ENCODE data around the gene EXOC6B.

DNA sequence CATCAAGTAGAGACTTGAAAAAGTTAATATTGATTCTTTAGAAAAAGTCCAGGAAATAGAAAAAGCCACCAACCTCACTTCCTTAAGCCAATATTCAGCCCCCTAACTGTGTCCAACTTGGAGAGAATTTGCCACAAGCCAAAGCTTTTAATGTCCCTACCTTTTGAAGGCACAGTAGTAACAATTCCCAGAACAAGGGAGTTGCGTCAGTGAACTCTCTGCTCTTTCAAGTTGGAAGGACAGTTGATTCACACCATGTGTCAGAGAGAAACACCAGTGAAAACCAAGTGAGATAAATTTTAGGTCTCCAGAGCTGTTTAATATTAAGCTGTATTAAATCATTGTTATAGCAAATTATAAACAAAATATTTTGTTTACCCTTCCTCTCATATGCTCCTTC lies 66.1 kb downstream of the EXOC6B start:
- TF ChIP-seq EZH2 (IDR thresholded peaks at IDR 0.05; ENCODE audit: insufficient read depth, poor library complexity, severe bottlenecking) (no peak), EZH2phosphoT487 (IDR thresholded peaks at IDR 0.05; ENCODE audit: insufficient read depth, low read depth) (no peak)
